ENCODE measurements around the gene PKD2L1.

PKD2L1 gene

DNA sequence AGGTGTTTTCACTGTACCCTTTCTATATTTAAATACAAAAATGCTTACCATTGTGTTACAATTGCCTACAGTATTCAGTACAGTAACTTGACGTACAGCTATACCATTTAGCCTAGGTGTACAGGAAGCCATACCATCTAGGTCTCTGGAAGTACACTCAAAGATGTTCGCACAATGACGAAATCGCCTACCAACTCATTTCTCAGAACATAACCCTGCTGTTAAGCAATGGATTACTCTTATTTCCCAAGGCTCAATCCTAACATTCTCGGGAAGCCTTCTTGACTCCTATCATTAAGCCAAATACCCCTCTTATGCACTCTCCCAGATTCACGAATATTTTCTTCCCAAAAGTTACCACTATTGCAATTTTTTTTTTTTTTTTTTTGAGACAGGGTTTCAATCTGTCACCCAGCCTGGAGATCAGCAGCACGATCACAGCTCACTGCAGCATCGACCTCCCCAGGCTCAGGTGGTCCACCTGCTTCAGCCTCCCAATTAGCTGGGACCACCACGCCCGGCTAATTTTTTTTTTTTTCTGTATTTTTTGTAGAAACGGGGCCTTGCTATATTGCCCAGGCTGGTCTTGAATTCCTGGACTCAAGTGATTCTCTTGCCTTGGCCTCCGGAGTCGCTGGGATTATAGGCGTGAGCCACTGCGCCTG lies 64.1 kb downstream of the PKD2L1 start:
- no peak overlapping the region; the same call in 1 of the 2 replicates for H3K27ac ChIP-seq
- no peak for DNase-seq (ENCODE audit: low spot score)
- CTCF ChIA-PET: no interaction called here
- POLR2A ChIA-PET (ENCODE audit: low non-redundant PET): no interaction called here
- TF ChIP-seq CTCF (conservative IDR thresholded peaks at IDR 0.05; ENCODE audit: low read depth): no peak

- ChIA-PET CTCF (interaction anchor here (0.7 kb wide), 1 partner anchor 261 kb away, joined by 5 read pairs; no protein-coding TSS in a partner anchor), POLR2A (ENCODE audit: low non-redundant PET) (no interaction called here)
- no peak overlapping the region for H3K27ac ChIP-seq
- TF ChIP-seq CTCF (conservative IDR thresholded peaks at IDR 0.05; ENCODE audit: low read depth): no peak
- no peak for DNase-seq (ENCODE audit: low spot score)
Measured at GRCh38 chr10:100254191-100254590, 75.8 kb downstream of the PKD2L1 start.

- no peak overlapping the region for H3K27ac ChIP-seq
- ChIA-PET POLR2A (ENCODE audit: low non-redundant PET) (no interaction called here), CTCF (no interaction called here)
- no peak for TF ChIP-seq CTCF (conservative IDR thresholded peaks at IDR 0.05; ENCODE audit: low read depth)
- no peak for DNase-seq (ENCODE audit: low spot score)
Measured at GRCh38 chr10:100253041-100253440, 77.0 kb downstream of the PKD2L1 start.

DNA sequence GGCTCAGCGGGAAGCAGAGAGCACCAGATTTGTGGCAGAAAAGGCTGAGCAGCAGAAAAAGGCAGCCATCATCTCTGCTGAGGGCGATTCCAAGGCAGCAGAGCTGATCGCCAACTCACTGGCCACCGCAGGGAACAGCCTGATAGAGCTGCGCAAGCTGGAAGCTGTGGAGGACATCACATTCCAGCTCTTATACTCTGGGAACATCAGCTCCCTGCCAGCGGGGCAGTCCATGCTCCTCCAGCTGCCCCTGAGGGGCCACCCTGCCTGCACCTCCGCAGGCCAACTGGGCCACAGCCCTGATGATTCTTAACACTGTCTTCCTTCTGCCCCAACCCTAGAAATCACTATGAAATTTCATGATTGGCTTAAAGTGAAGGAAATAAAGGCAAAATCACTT lies 81.2 kb downstream of the PKD2L1 start:
- no peak overlapping the region for H3K27ac ChIP-seq
- ChIA-PET CTCF (no interaction called here), POLR2A (ENCODE audit: low non-redundant PET) (no interaction called here)
- no peak for DNase-seq (ENCODE audit: low spot score)
- no peak for TF ChIP-seq CTCF (conservative IDR thresholded peaks at IDR 0.05; ENCODE audit: low read depth)

DNA sequence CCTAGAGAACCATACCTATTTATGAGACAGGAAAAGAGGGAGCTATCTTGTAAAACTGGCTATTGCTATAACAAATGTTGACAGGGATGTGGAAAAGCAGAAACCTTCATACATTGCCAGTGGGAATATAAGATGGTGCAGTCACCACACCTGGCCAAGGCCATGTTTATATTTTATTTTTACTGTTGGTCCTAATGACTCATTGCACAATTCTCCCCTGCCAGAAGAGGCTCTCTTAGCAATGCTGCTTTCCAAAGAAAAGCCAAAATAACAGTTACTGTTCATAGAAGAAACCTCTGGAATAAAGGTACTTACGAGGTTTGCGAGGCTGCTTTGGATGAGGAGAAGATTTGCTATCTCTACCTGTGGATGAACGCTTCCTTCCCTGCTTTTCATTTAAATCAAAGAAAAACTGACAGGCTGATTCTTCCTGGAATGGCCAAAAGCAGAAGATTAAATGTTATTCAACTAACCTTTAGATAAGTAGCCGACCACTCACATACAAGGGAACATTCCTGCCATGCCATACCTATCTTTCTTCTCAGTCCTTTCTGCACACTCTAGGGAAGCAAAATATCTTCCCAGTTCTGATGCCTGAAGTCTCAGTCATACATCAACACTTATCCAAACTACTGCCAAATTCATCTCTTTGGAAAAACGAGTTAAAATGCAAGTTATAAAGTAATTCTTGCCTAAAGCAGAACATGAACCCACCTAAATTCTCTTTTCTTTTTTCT lies 84.4 kb downstream of the PKD2L1 start:
- TF ChIP-seq CTCF (conservative IDR thresholded peaks at IDR 0.05; ENCODE audit: low read depth): no peak
- POLR2A ChIA-PET (ENCODE audit: low non-redundant PET): no interaction called here
- no peak overlapping the region for H3K27ac ChIP-seq
- DNase-seq (ENCODE audit: low spot score): no peak
- CTCF ChIA-PET: no interaction called here

DNA sequence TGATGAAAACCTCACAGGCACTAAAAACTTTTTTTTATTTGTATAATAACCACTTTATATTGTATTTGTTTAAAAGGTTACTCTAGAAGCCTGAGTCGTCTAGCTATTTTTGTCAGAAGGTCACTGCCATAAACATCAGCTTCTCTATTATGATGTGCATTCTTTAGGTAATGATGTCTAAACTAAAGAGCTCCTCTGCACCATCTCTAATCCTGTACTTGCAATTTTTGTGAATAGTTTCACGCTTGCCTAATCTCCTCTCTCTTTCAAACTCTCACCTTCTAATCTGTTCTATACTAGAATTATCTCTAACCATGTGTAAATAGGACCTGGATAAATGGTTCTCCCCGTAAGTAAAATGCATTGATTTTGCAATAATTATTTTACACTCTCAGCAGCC lies 90.2 kb downstream of the PKD2L1 start:
- CTCF ChIA-PET: interaction anchor here (0.7 to 1.1 kb wide), 2 partner anchors 8 to 15 kb away, joined by 3 to 4 read pairs; no protein-coding TSS in a partner anchor
- DNase-seq (ENCODE audit: low spot score): no peak
- H3K27ac ChIP-seq: no peak overlapping the region
- POLR2A ChIA-PET (ENCODE audit: low non-redundant PET): no interaction called here
- no peak for TF ChIP-seq CTCF (conservative IDR thresholded peaks at IDR 0.05; ENCODE audit: low read depth)

Measured in RWPE1 (cell line).